ENCODE results near the gene FAM47E. TPM values are rescaled to one million over a fixed set of nuclear protein-coding genes. Genes with fewer than 3 reads are reported as not detected.
"Not testable (repeated sequence)": the region's sequence is repeated elsewhere in the genome, so short reads cannot be mapped to it uniquely, and the experiment has no call there.

The FAM47E gene
- total RNA-seq, 2 experiments from 2014 or later, result 0.18 TPM; not detected in 1

- ATAC-seq (no peak), DNase-seq (no peak)
- H3K4me3 Mint-ChIP-seq, result no peak overlapping the region
- H3K4me1 Mint-ChIP-seq, result peaks cover 2% of the 10 kb centered on the region
- peaks cover 16% of the 10 kb centered on the region for H3K27me3 Mint-ChIP-seq
- CTCF ChIA-PET, result interaction anchor here (1.2 kb wide), 1 partner anchor 144 kb away, joined by 3 read pairs; no protein-coding TSS in a partner anchor
- peaks cover 1% of the 10 kb centered on the region for H3K36me3 Mint-ChIP-seq
- H3K9me3 Mint-ChIP-seq (ENCODE audit: low read depth), result peaks cover 3% of the 10 kb centered on the region
- H3K27ac Mint-ChIP-seq, result no peak overlapping the region
These were observed 16.9 kb upstream of the FAM47E start for GRCh38 chr4:76234679-76235044.

- peaks cover 4% of the 10 kb centered on the region for H3K9me3 Mint-ChIP-seq (ENCODE audit: low read depth)
- no peak for ATAC-seq
- CTCF ChIA-PET, result interaction anchor here (1.2 kb wide), 1 partner anchor 143 kb away, joined by 3 read pairs; no protein-coding TSS in a partner anchor
- H3K36me3 Mint-ChIP-seq, result peaks cover 3% of the 10 kb centered on the region
- peaks cover 22% of the 10 kb centered on the region for H3K27me3 Mint-ChIP-seq
- peaks cover 2% of the 10 kb centered on the region for H3K4me1 Mint-ChIP-seq
- DNase-seq, result no peak
- H3K4me3 Mint-ChIP-seq, result no peak overlapping the region
- H3K27ac Mint-ChIP-seq, result no peak overlapping the region
These were observed 16.1 kb upstream of the FAM47E start for GRCh38 chr4:76235407-76235806.

- peaks cover 5% of the 10 kb centered on the region for H3K36me3 Mint-ChIP-seq
- H3K4me3 Mint-ChIP-seq, result no peak overlapping the region
- peaks cover 27% of the 10 kb centered on the region for H3K27me3 Mint-ChIP-seq
- H3K27ac Mint-ChIP-seq, result no peak overlapping the region
- CTCF ChIA-PET, result interaction anchor here (1.2 kb wide), 1 partner anchor 143 kb away, joined by 3 read pairs; no protein-coding TSS in a partner anchor
- H3K9me3 Mint-ChIP-seq (ENCODE audit: low read depth), result peaks cover 4% of the 10 kb centered on the region
- DNase-seq (no peak), ATAC-seq (no peak)
- H3K4me1 Mint-ChIP-seq, result peaks cover 2% of the 10 kb centered on the region
These were observed 15.6 kb upstream of the FAM47E start for GRCh38 chr4:76235915-76236314.

GRCh38 chr4:76238236-76238635 lies 13.3 kb upstream of the FAM47E start:
- H3K27ac Mint-ChIP-seq, result no peak overlapping the region
- H3K27me3 Mint-ChIP-seq, result peaks cover 29% of the 10 kb centered on the region
- H3K36me3 Mint-ChIP-seq, result peaks cover 5% of the 10 kb centered on the region
- H3K4me1 Mint-ChIP-seq, result peaks cover 2% of the 10 kb centered on the region
- CTCF ChIA-PET, result no interaction called here
- DNase-seq (no peak), ATAC-seq (no peak)
- H3K9me3 Mint-ChIP-seq (ENCODE audit: low read depth), result peaks cover 6% of the 10 kb centered on the region
- no peak overlapping the region for H3K4me3 Mint-ChIP-seq

- no peak overlapping the region for H3K4me3 Mint-ChIP-seq
- CTCF ChIA-PET, result no interaction called here
- no peak for DNase-seq
- no peaks in the 10 kb centered on the region for H3K4me1 Mint-ChIP-seq
- H3K36me3 Mint-ChIP-seq, result peaks cover 5% of the 10 kb centered on the region
- no peak for ATAC-seq
- H3K27me3 Mint-ChIP-seq, result peaks cover 33% of the 10 kb centered on the region
- peaks cover 6% of the 10 kb centered on the region for H3K9me3 Mint-ChIP-seq (ENCODE audit: low read depth)
- no peak overlapping the region for H3K27ac Mint-ChIP-seq
These were observed 12.8 kb upstream of the FAM47E start for GRCh38 chr4:76238701-76239100.

- ATAC-seq, result no peak
- Mint-ChIP-seq H3K27ac (no peak overlapping the region), H3K27me3 (peaks cover 43% of the 10 kb centered on the region), H3K36me3 (peaks cover 5% of the 10 kb centered on the region), H3K4me1 (no peaks in the 10 kb centered on the region), H3K9me3 (ENCODE audit: low read depth) (peaks cover 6% of the 10 kb centered on the region), H3K4me3 (no peak overlapping the region)
- CTCF ChIA-PET, result interaction anchor here (1.4 kb wide), 1 partner anchor 61 kb away, joined by 3 read pairs; no protein-coding TSS in a partner anchor
- DNase-seq, result no peak
These were observed 11.3 kb upstream of the FAM47E start for GRCh38 chr4:76240236-76240635.

- H3K27ac Mint-ChIP-seq; DNase-seq; ATAC-seq; H3K36me3 Mint-ChIP-seq; CTCF ChIA-PET; H3K4me1 Mint-ChIP-seq; H3K9me3 Mint-ChIP-seq (ENCODE audit: low read depth); H3K4me3 Mint-ChIP-seq: not testable (repeated sequence)
- peaks cover 67% of the 10 kb centered on the region for H3K27me3 Mint-ChIP-seq
These were observed 7.6 kb upstream of the FAM47E start for GRCh38 chr4:76243877-76244276.

- DNase-seq (no peak), ATAC-seq (no peak)
- no peak overlapping the region for H3K27ac Mint-ChIP-seq
- no peaks in the 10 kb centered on the region for H3K36me3 Mint-ChIP-seq
- peaks cover 4% of the 10 kb centered on the region for H3K4me1 Mint-ChIP-seq
- H3K4me3 Mint-ChIP-seq, result no peak overlapping the region
- H3K9me3 Mint-ChIP-seq (ENCODE audit: low read depth), result peaks cover 2% of the 10 kb centered on the region
- H3K27me3 Mint-ChIP-seq, result peaks cover 73% of the 10 kb centered on the region
- CTCF ChIA-PET, result interaction anchor here (0.9 kb wide), 1 partner anchor 66 kb away, joined by 3 read pairs; no protein-coding TSS in a partner anchor
These were observed 5.5 kb upstream of the FAM47E start for GRCh38 chr4:76246025-76246424.

GRCh38 chr4:76246852-76247251 lies 4.7 kb upstream of the FAM47E start:
- H3K27ac Mint-ChIP-seq, result no peak overlapping the region
- no peaks in the 10 kb centered on the region for H3K36me3 Mint-ChIP-seq
- DNase-seq (no peak), ATAC-seq (no peak)
- H3K27me3 Mint-ChIP-seq, result peaks cover 72% of the 10 kb centered on the region
- no peak overlapping the region for H3K4me3 Mint-ChIP-seq
- peaks cover 8% of the 10 kb centered on the region for H3K4me1 Mint-ChIP-seq
- peaks cover under 1% of the 10 kb centered on the region for H3K9me3 Mint-ChIP-seq (ENCODE audit: low read depth)
- CTCF ChIA-PET, result interaction anchor here (0.9 kb wide), 1 partner anchor 67 kb away, joined by 3 read pairs; no protein-coding TSS in a partner anchor

GRCh38 chr4:76250962-76251361 lies 559 bp upstream of the FAM47E start:
- no peaks in the 10 kb centered on the region for H3K9me3 Mint-ChIP-seq (ENCODE audit: low read depth)
- ATAC-seq, result no peak
- CTCF ChIA-PET, result interaction anchor here (1.4 to 2.0 kb wide), 2 partner anchors 20 to 127 kb away, joined by 3 to 7 read pairs; no protein-coding TSS in a partner anchor
- H3K27me3 Mint-ChIP-seq, result peaks cover 82% of the 10 kb centered on the region
- peak overlapping the region; percentile 64 for H3K4me3 Mint-ChIP-seq
- H3K27ac Mint-ChIP-seq, result no peak overlapping the region
- H3K36me3 Mint-ChIP-seq, result no peaks in the 10 kb centered on the region
- no peak for DNase-seq
- peaks cover 10% of the 10 kb centered on the region for H3K4me1 Mint-ChIP-seq

- Mint-ChIP-seq H3K27ac (no peak overlapping the region), H3K27me3 (peaks cover 74% of the 10 kb centered on the region), H3K4me3 (no peak overlapping the region), H3K9me3 (ENCODE audit: low read depth) (no peaks in the 10 kb centered on the region), H3K4me1 (peaks cover 13% of the 10 kb centered on the region), H3K36me3 (no peaks in the 10 kb centered on the region)
- no peak for DNase-seq
- no peak for ATAC-seq
- CTCF ChIA-PET, result interaction anchor here (1.4 to 2.2 kb wide), 3 partner anchors 18 to 126 kb away, joined by 3 to 9 read pairs (median 8); no protein-coding TSS in a partner anchor
These were observed 741 bp downstream of the FAM47E start for GRCh38 chr4:76252271-76252653.

- DNase-seq (no peak), ATAC-seq (no peak)
- Mint-ChIP-seq H3K27ac (no peak overlapping the region), H3K36me3 (no peaks in the 10 kb centered on the region), H3K9me3 (ENCODE audit: low read depth) (no peaks in the 10 kb centered on the region), H3K27me3 (peaks cover 75% of the 10 kb centered on the region), H3K4me3 (no peak overlapping the region), H3K4me1 (peaks cover 13% of the 10 kb centered on the region)
- CTCF ChIA-PET, result interaction anchor here (1.8 to 2.2 kb wide), 2 partner anchors 74 to 125 kb away, joined by 8 to 9 read pairs; no protein-coding TSS in a partner anchor
These were observed 2.0 kb downstream of the FAM47E start for GRCh38 chr4:76253511-76253910.

- Mint-ChIP-seq H3K27me3 (peaks cover 74% of the 10 kb centered on the region), H3K4me3 (no peak overlapping the region), H3K9me3 (ENCODE audit: low read depth) (no peaks in the 10 kb centered on the region), H3K27ac (no peak overlapping the region), H3K36me3 (no peaks in the 10 kb centered on the region), H3K4me1 (peaks cover 8% of the 10 kb centered on the region)
- CTCF ChIA-PET, result no interaction called here
- ATAC-seq, result no peak
- DNase-seq, result no peak
These were observed 4.5 kb downstream of the FAM47E start for GRCh38 chr4:76256032-76256431.

- peaks cover 4% of the 10 kb centered on the region for H3K4me1 Mint-ChIP-seq
- H3K9me3 Mint-ChIP-seq (ENCODE audit: low read depth), result no peaks in the 10 kb centered on the region
- H3K4me3 Mint-ChIP-seq, result no peak overlapping the region
- ATAC-seq, result no peak
- peaks cover 76% of the 10 kb centered on the region for H3K27me3 Mint-ChIP-seq
- CTCF ChIA-PET, result no interaction called here
- DNase-seq, result no peak
- no peaks in the 10 kb centered on the region for H3K36me3 Mint-ChIP-seq
- H3K27ac Mint-ChIP-seq, result no peak overlapping the region
These were observed 5.4 kb downstream of the FAM47E start for GRCh38 chr4:76256968-76257367.

All from activated CD8-positive, alpha-beta memory T cell treated with anti-CD3 and anti-CD28 coated beads, Interleukin-2, amount 10 ng/mL, durations not matched to agents 7 days and 5 days (primary cell).